SK-N-MC (cell line): Measurements from ENCODE around the gene ATL1.

Source experiments
- DNase-seq: peaks from one replicate; pipeline ENCODE4 v3.0.0-alpha.2; 2011; ENCODE audit warnings: low read depth, low spot score
- H3K27ac ChIP-seq: fragments of 200-600 bp; sonication (generic); 2 replicates; pipeline ENCODE4 v1.5.1; 2016; ENCODE audit warnings: mixed run types
- H3K36me3 ChIP-seq: fragments of 200-600 bp; sonication (generic); 2 replicates; pipeline ENCODE4 v1.6.1; 2017; ENCODE audit warnings: antibody characterized with exemption, low read length, mixed read lengths; ENCODE audit not compliant: insufficient read depth
- H3K4me3 ChIP-seq: fragments of 200-600 bp; sonication (generic); 2 replicates; pipeline ENCODE4 v1.5.1; 2016
- H3K9ac ChIP-seq: fragments of 200-600 bp; sonication (generic); 2 replicates; pipeline ENCODE4 v1.8.0; 2017; ENCODE audit warnings: mixed run types, mixed read lengths; ENCODE audit not compliant: insufficient read length
- H3K9me3 ChIP-seq: fragments of 200-600 bp; sonication (generic); 2 replicates; pipeline ENCODE4 v1.6.1; 2017; ENCODE audit warnings: low read depth, mild to moderate bottlenecking, antibody characterized with exemption, low read length, moderate library complexity, mixed read lengths
- EZH2 ChIP-seq: fragments of 200-600 bp; sonication (generic); IDR thresholded peaks from one replicate; pipeline ENCODE4 v1.6.1; 2017; ENCODE audit warnings: antibody characterized with exemption
- FOXP2 ChIP-seq: optimal IDR thresholded peaks from 2 replicates; pipeline ENCODE3; 2011; ENCODE audit warnings: mild to moderate bottlenecking, moderate library complexity; ENCODE audit not compliant: insufficient read depth; ENCODE audit errors: extremely low read length, control extremely low read depth
- POLR2AphosphoS5 ChIP-seq: IDR thresholded peaks from 2 replicates; pipeline ENCODE4 v1.6.1; 2012; ENCODE audit warnings: mild to moderate bottlenecking, low read depth, low read length, borderline replicate concordance

Gene ATL1

GRCh38 chr14:50524060-50524459 lies 35.9 kb upstream of the ATL1 start:
- no peak overlapping the region for H3K9ac ChIP-seq
- no peak overlapping the region for H3K27ac ChIP-seq
- TF ChIP-seq EZH2 (no peak), POLR2AphosphoS5 (no peak), FOXP2 (no peak)
- no peaks in the 10 kb centered on the region for H3K9me3 ChIP-seq
- peaks cover 11% of the 10 kb centered on the region for H3K36me3 ChIP-seq
- H3K4me3 ChIP-seq = no peak overlapping the region
- no peak for DNase-seq

DNA sequence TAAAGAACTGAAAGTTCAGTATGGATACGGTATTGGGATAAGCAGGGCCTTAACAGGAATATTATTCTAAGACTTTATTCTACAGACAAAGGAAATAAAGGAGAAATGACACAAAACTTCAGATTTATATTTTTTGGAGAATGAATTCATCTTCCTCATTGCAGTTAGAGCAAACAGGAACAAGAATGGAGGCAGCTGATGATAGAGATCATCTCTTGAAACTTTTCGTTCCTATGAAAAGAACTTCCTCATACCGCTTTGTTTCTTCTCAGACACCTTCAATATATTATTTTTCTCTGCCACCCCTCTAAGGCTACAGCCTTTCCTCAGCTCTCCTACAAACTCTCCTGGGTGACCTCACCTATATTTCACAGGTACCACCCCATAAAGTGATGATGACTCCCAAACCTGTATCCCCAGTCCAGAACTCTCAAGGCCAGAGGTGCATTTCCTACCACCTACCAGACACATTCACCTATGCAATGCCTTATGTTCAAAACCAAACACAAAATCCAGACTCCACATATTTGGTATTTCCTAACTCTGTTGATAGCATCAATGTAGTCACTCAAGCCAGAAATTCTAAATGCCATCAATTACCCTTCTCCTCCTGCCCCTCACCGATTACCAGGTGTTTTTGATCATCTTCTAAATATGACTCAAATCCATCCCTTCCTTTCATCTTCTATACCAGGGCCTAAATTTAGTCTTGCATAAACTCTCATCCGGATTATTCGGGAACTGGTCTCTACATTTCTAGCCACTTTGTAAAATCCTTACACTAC lies 35.0 kb upstream of the ATL1 start:
- no peak for DNase-seq
- H3K9me3 ChIP-seq = no peaks in the 10 kb centered on the region
- H3K27ac ChIP-seq = no peak overlapping the region
- TF ChIP-seq POLR2AphosphoS5 (no peak), EZH2 (no peak), FOXP2 (no peak)
- peaks cover 11% of the 10 kb centered on the region for H3K36me3 ChIP-seq
- H3K4me3 ChIP-seq = no peak overlapping the region
- H3K9ac ChIP-seq = no peak overlapping the region

GRCh38 chr14:50528000-50528399 lies 31.9 kb upstream of the ATL1 start:
- TF ChIP-seq EZH2 (no peak), POLR2AphosphoS5 (no peak), FOXP2 (no peak)
- no peak overlapping the region for H3K4me3 ChIP-seq
- no peaks in the 10 kb centered on the region for H3K9me3 ChIP-seq
- no peak for DNase-seq
- H3K9ac ChIP-seq = no peak overlapping the region
- H3K27ac ChIP-seq = no peak overlapping the region
- peaks cover 11% of the 10 kb centered on the region for H3K36me3 ChIP-seq

- Histone ChIP-seq H3K4me3 (peak overlapping the region; percentile 93), H3K9me3 (no peaks in the 10 kb centered on the region), H3K36me3 (peaks cover 5% of the 10 kb centered on the region; the same call in 1 of the 2 replicates), H3K27ac (no peak overlapping the region), H3K9ac (no peak overlapping the region)
- TF ChIP-seq EZH2 = no peak
- DNase-seq = no peak
Observed at GRCh38 chr14:50529288-50530179, 30.4 kb upstream of the ATL1 start.

DNA sequence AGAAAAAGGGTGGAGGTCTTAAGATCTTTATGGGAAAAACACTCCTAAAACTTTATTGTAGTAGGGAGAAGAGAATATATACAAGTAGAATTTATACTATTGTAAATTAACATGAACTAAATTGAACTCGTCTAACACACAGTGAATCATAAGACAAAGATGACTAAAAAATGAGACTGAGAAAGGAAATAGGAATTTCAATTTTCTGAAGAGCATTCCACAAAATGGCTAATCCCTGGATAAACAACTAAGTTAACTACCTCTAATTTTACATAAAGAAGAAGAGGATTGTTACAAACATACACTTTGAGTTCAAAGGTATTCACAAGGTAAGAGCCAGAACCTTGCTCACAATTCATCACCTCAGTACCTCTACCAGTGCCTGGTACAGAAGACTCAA lies 29.6 kb upstream of the ATL1 start:
- Histone ChIP-seq H3K36me3 (peaks cover 5% of the 10 kb centered on the region; the same call in 1 of the 2 replicates), H3K9ac (peak overlapping the region; percentile 88), H3K9me3 (no peaks in the 10 kb centered on the region), H3K4me3 (peak overlapping the region; percentile 93), H3K27ac (no peak overlapping the region)
- no peak for TF ChIP-seq FOXP2
- TF ChIP-seq POLR2AphosphoS5 = no peak
- TF ChIP-seq EZH2 = no peak
- no peak for DNase-seq

DNA sequence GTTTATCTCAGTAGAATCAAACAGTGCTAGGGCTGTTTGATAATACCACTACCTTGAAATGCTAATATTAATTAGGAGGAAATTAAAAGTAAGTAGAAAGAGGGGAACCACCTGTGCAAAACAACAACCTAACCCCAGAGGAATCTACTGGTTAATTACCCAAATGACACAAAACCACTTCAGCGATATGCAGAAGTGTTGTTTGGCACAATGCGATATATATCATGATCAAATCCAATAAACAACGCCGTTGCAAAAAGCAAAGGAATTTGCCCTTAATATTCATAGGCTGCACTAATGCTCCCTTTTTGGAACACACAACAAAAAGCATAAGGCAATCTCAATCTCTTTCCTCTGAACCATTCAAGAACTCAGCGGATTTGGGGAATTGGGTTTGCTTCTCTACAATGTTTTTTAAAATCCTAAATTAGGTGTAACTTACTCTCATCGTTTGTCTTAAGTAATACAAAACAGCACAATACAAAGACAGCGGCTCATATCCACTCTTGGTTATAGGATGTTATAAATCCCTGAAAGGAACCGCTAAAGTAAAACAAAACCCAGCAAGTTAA lies 29.1 kb upstream of the ATL1 start:
- Histone ChIP-seq H3K4me3 (peak overlapping the region; percentile 93), H3K27ac (no peak overlapping the region), H3K9me3 (no peaks in the 10 kb centered on the region), H3K9ac (peak overlapping the region; percentile 88), H3K36me3 (peaks cover 5% of the 10 kb centered on the region; the same call in 1 of the 2 replicates)
- no peak for DNase-seq
- TF ChIP-seq EZH2 (no peak), POLR2AphosphoS5 (no peak), FOXP2 (no peak)

- no peak for DNase-seq
- Histone ChIP-seq H3K4me3 (peak overlapping the region; percentile 93), H3K9ac (peak overlapping the region; percentile 88), H3K9me3 (no peaks in the 10 kb centered on the region), H3K27ac (peak overlapping the region; percentile 39; the same call in 1 of the 2 replicates), H3K36me3 (peaks cover 5% of the 10 kb centered on the region; the same call in 1 of the 2 replicates)
- TF ChIP-seq POLR2AphosphoS5 (no peak), FOXP2 (no peak)
Observed at GRCh38 chr14:50531595-50532501, 28.1 kb upstream of the ATL1 start.
